ENCODE measurements around the gene STIMATE.
A peak's percentile ranks its signal among the peaks of the same experiment; 100 is the strongest.

STIMATE gene

DNA sequence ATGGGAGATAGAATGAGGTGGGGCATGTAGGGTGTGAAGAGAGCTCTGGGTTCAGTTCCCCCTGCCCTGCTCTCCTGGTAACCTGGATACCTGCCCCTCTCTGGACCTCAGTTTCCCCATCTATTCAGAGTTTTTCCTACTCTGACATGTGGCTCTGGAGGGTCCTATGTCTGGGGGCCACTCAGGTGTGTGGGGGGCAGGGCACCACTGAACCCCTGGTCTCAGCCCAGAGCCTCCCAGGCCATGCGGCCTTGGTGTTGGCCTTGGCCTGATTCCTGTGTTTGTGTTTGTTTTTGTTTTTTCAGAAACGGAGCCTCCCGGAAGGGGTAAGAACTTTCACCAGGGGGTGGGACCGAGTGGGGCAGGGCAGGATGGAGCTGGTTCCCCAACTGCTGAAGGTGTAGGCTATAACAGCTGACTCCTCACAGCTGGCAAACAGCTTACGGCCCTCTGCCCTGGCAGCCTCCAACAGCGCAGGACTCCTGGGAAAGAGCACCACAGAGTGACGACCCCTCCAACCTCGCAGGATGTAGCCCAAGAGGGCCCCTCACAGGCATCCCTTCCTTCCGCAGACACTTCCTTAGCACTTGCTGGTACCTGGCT, 101.9 kb downstream of the STIMATE start:
- Histone ChIP-seq H3K4me1 (ENCODE audit: control insufficient read depth, insufficient read depth, low read length) (peaks cover 16% of the 10 kb centered on the region), H3K36me3 (ENCODE audit: control insufficient read depth, insufficient read depth, low read length, severe bottlenecking) (no peaks in the 10 kb centered on the region), H3K27me3 (replicated peaks; ENCODE audit: control insufficient read depth, insufficient read depth, low read length) (peaks cover 4% of the 10 kb centered on the region), H3K9me3 (ENCODE audit: control insufficient read depth, low read length) (no peaks in the 10 kb centered on the region), H3K9ac (ENCODE audit: low read length) (no peak overlapping the region), H3K4me3 (ENCODE audit: low read length) (no peak overlapping the region)
- DNase-seq (ENCODE audit: low read depth), result no peak

DNA sequence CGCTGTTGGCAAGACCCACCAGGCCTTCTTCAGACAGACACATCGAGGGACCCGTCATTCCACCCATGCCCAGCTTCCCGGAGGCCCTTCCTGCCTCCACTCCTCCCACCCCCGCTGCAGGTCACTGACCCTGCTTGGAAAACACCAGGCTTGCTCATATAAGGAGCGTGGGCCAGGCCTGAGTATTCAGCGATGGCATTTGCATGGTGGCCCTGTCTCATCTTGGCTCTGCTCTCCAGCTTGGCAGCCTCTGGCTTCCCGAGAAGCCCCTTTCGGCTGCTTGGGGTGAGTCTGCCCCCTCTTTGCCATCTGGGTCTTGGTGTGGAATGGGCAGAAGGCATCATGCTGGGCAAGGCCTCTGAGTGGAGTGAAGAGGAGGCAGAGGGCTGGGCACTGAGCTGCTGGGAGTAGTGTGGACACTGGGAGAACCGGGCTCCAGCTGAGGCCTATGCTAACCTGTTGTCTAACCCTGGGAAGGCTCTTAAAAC, 102.7 kb downstream of the STIMATE start, which contains the start of gene ITIH3:
Gene ITIH3, plus strand, starts transcription at position 185 of the 488 bp plus-strand sequence. Its CDS starts 8 bp downstream, at position 193.
- H3K9me3 ChIP-seq (ENCODE audit: control insufficient read depth, low read length), result no peaks in the 10 kb centered on the region
- no peak within 1 kb of the TSS for H3K4me3 ChIP-seq (ENCODE audit: low read length)
- H3K4me1 ChIP-seq (ENCODE audit: control insufficient read depth, insufficient read depth, low read length), result peaks cover 8% of the 10 kb centered on the region
- no peak for DNase-seq (ENCODE audit: low read depth)
- H3K36me3 ChIP-seq (ENCODE audit: control insufficient read depth, insufficient read depth, low read length, severe bottlenecking), result peaks cover 3% of the 10 kb centered on the region
- no peak within 1 kb of the TSS for H3K9ac ChIP-seq (ENCODE audit: low read length)
- peaks cover 4% of the 10 kb centered on the region for H3K27me3 ChIP-seq (replicated peaks; ENCODE audit: control insufficient read depth, insufficient read depth, low read length)

DNA sequence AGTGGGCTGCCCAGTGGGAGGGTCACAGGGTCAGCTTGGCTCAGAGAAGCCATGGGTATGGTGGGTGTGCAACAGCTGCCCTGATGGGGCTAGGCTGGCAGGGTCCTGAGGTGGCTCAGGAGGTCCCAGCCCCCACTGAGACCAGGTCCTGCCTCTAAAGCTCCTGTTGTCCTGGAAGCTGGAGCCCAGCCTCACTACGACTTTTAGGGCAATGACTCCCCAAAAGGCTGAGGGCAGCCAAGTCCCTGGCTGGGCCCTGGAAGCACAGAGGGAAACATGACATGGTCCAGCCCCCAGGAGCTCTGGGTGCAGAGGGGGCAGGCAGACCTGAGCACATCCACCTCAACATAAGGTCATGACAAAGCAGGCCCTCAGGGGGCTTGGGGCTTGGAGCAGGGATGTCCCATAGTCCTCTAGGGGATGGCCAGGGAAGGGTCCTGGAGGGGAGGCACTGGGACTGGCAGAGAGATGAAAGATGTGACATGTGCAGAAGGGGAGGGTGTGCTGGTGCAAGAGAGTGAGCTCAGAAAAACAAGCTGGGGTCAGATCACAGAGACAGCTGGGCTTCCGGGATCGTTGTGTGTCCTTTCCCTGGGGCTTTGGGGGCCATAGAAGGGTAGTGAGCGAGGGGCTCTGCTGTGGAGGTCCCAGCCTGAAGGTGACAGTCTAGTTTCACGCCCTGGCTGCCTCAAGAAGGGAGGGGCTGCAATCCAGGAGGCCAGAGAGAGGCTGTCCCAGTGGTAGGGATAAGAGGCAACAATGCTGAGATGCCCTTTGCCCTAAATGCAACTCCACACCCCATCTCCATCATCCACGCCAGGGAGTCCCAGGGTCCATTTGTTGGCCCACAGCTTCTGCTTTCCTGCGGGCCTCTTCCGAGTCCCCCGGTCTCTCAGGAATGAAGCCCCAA, 103.4 kb downstream of the STIMATE start:
- peaks cover 5% of the 10 kb centered on the region for H3K4me1 ChIP-seq (ENCODE audit: control insufficient read depth, insufficient read depth, low read length)
- H3K9me3 ChIP-seq (ENCODE audit: control insufficient read depth, low read length), result no peaks in the 10 kb centered on the region
- H3K36me3 ChIP-seq (ENCODE audit: control insufficient read depth, insufficient read depth, low read length, severe bottlenecking), result peaks cover 3% of the 10 kb centered on the region
- H3K27me3 ChIP-seq (replicated peaks; ENCODE audit: control insufficient read depth, insufficient read depth, low read length), result peaks cover 4% of the 10 kb centered on the region
- H3K4me3 ChIP-seq (ENCODE audit: low read length), result no peak overlapping the region
- no peak for DNase-seq (ENCODE audit: low read depth)
- H3K9ac ChIP-seq (ENCODE audit: low read length), result no peak overlapping the region

DNA sequence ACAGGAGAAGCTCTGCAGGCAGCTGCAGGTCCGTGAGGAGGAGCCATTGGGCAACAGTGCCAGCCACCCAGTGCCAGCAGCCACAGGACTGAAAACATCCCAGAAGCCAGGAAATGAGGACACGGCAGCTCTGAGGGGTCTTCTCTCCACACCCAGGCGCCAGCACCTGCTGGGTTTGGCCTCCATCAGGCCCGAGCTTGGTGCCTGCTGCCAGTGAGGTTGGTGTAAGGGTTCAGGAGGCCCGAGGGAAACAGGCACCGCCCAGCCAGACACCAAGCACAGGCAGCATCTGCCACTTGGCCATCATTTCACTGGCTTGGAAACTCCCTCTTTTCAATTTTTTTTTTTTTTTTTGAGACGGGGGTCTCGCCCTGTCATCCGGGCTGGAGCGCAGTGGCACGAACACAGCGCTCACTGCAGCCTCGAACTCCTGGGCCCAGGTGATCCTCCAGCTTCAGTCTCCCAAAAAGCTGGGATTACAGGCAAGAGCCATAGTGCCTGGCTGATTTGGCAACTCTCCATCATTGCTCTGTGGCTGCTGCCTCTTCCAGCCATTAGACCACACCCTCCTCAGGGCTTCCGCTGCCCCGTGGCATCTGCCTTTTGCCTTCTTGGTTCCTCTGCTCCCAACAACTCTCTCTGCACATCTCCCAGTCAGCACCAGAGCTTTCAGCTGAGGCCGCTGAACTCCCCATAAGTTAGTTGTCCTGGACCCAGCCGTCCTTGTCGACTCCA, 104.2 kb downstream of the STIMATE start:
- peaks cover 3% of the 10 kb centered on the region for H3K36me3 ChIP-seq (ENCODE audit: control insufficient read depth, insufficient read depth, low read length, severe bottlenecking)
- H3K9ac ChIP-seq (ENCODE audit: low read length), result no peak overlapping the region
- no peaks in the 10 kb centered on the region for H3K9me3 ChIP-seq (ENCODE audit: control insufficient read depth, low read length)
- no peak for DNase-seq (ENCODE audit: low read depth)
- peaks cover 4% of the 10 kb centered on the region for H3K27me3 ChIP-seq (replicated peaks; ENCODE audit: control insufficient read depth, insufficient read depth, low read length)
- H3K4me1 ChIP-seq (ENCODE audit: control insufficient read depth, insufficient read depth, low read length), result no peaks in the 10 kb centered on the region
- H3K4me3 ChIP-seq (ENCODE audit: low read length), result no peak overlapping the region

DNA sequence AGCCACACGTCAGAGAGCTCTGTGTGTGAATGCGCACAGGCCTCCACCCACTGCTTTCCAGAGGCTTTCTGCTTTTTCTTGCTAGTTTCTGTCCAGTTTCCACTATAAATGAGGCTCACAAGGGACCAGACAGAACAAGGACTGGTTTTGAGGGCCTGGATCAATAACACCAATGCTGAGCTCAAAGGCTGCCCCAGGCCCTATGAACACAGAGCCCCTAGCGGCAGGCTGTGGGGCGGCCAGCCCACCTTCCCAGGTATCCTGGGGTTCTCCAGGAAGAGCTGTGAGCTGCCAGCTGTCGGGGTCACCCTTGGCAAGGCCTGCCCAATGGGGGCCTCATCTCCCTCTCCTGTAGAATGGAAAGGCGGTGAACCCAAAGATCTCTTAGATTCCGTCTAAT, 104.9 kb downstream of the STIMATE start:
- no peaks in the 10 kb centered on the region for H3K9me3 ChIP-seq (ENCODE audit: control insufficient read depth, low read length)
- no peak overlapping the region for H3K9ac ChIP-seq (ENCODE audit: low read length)
- no peak overlapping the region for H3K4me3 ChIP-seq (ENCODE audit: low read length)
- DNase-seq (ENCODE audit: low read depth), result no peak
- H3K27me3 ChIP-seq (replicated peaks; ENCODE audit: control insufficient read depth, insufficient read depth, low read length), result peaks cover 4% of the 10 kb centered on the region
- H3K36me3 ChIP-seq (ENCODE audit: control insufficient read depth, insufficient read depth, low read length, severe bottlenecking), result peaks cover 3% of the 10 kb centered on the region
- peaks cover 3% of the 10 kb centered on the region for H3K4me1 ChIP-seq (ENCODE audit: control insufficient read depth, insufficient read depth, low read length)

DNA sequence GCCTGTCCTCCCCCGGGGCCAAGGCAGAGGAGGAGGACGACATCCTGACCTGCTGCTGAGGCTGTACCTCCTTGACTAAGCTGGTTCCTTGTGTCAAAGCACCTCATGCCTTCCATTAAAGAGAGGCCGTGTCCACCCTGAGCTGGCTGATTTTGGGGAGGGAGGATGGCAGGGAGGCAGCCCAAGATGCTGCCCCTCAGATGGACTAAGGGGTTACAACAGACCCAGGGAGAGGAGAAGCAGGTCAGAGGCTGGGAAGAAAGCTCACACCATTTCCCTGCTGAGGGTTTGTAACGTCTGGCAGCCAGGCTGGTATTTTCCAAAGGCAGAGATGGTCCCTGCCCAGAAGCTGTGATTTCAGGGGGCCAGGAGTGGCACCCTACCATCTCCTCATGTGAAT, 105.4 kb downstream of the STIMATE start:
- Histone ChIP-seq H3K27me3 (replicated peaks; ENCODE audit: control insufficient read depth, insufficient read depth, low read length) (peaks cover 4% of the 10 kb centered on the region), H3K4me1 (ENCODE audit: control insufficient read depth, insufficient read depth, low read length) (peaks cover 6% of the 10 kb centered on the region), H3K9ac (ENCODE audit: low read length) (no peak overlapping the region), H3K36me3 (ENCODE audit: control insufficient read depth, insufficient read depth, low read length, severe bottlenecking) (peaks cover 3% of the 10 kb centered on the region), H3K9me3 (ENCODE audit: control insufficient read depth, low read length) (no peaks in the 10 kb centered on the region), H3K4me3 (ENCODE audit: low read length) (no peak overlapping the region)
- no peak for DNase-seq (ENCODE audit: low read depth)

DNA sequence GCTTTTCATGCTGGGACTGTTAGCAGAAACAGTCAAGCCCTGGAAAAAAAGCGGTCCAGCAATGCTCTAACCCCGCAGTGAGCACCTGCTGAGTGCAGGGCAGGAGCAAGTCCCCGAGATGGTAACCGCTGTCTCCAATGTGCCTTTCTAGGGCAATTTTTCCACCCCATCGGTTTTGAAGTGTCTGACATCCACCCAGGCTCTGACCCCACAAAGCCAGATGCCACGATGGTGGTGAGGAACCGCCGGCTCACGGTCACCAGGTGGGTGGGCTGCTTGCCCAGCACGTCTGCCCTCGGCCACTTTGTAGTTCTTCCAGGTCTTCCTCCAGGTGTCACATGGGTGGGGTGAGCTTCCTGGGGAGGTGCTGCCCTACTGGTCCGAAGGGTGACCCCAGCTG, 106.0 kb downstream of the STIMATE start:
- Histone ChIP-seq H3K9me3 (ENCODE audit: control insufficient read depth, low read length) (no peaks in the 10 kb centered on the region), H3K9ac (ENCODE audit: low read length) (no peak overlapping the region), H3K4me1 (ENCODE audit: control insufficient read depth, insufficient read depth, low read length) (peaks cover 6% of the 10 kb centered on the region), H3K4me3 (ENCODE audit: low read length) (no peak overlapping the region), H3K36me3 (ENCODE audit: control insufficient read depth, insufficient read depth, low read length, severe bottlenecking) (peaks cover 3% of the 10 kb centered on the region), H3K27me3 (replicated peaks; ENCODE audit: control insufficient read depth, insufficient read depth, low read length) (peaks cover under 1% of the 10 kb centered on the region)
- DNase-seq (ENCODE audit: low read depth), result no peak

DNA sequence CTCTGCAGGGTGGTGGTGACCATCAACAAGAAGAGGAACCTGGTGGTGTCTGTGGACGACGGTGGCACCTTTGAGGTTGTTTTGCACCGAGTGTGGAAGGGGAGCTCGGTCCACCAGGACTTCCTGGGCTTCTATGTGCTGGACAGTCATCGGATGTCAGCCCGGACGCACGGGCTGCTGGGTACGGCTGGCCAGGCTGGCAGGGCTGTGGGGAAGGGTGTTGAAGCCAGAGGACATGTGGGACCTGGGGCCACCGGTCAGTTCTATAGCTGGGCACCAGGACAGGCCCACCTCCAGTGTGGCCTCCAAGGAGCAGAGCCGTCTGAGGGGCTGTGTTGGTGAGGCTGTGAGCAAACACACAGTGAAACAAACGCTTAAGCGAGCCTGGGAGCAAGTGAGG, 106.6 kb downstream of the STIMATE start:
- Histone ChIP-seq H3K9ac (ENCODE audit: low read length) (no peak overlapping the region), H3K4me3 (ENCODE audit: low read length) (no peak overlapping the region), H3K9me3 (ENCODE audit: control insufficient read depth, low read length) (no peaks in the 10 kb centered on the region), H3K4me1 (ENCODE audit: control insufficient read depth, insufficient read depth, low read length) (peaks cover 6% of the 10 kb centered on the region), H3K36me3 (ENCODE audit: control insufficient read depth, insufficient read depth, low read length, severe bottlenecking) (peaks cover 3% of the 10 kb centered on the region), H3K27me3 (replicated peaks; ENCODE audit: control insufficient read depth, insufficient read depth, low read length) (no peaks in the 10 kb centered on the region)
- no peak for DNase-seq (ENCODE audit: low read depth)

DNA sequence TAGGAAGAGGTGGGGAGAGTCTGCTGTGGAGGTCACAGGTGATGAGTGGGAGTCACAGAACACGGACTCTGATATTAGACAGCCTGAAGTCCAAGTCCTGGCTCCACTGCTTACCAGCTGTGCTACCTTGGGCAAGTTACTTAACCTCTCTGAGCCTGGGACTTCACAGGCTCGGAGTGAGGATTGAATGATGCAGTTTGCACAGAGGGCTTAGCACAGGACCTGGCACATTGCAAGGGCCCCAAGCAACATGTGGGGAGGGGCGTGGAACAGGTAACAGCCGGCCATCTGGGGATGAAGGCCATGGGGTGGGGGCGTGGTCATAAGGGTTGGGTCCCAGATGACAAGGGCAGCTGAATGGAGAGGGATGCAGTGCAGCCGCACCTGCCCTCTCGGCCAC, 107.0 kb downstream of the STIMATE start:
- H3K36me3 ChIP-seq (ENCODE audit: control insufficient read depth, insufficient read depth, low read length, severe bottlenecking), result peaks cover 3% of the 10 kb centered on the region
- peaks cover 2% of the 10 kb centered on the region for H3K27me3 ChIP-seq (replicated peaks; ENCODE audit: control insufficient read depth, insufficient read depth, low read length)
- H3K9ac ChIP-seq (ENCODE audit: low read length), result no peak overlapping the region
- no peaks in the 10 kb centered on the region for H3K9me3 ChIP-seq (ENCODE audit: control insufficient read depth, low read length)
- peaks cover 6% of the 10 kb centered on the region for H3K4me1 ChIP-seq (ENCODE audit: control insufficient read depth, insufficient read depth, low read length)
- no peak for DNase-seq (ENCODE audit: low read depth)
- peak overlapping the region; percentile 8 for H3K4me3 ChIP-seq (ENCODE audit: low read length)

DNA sequence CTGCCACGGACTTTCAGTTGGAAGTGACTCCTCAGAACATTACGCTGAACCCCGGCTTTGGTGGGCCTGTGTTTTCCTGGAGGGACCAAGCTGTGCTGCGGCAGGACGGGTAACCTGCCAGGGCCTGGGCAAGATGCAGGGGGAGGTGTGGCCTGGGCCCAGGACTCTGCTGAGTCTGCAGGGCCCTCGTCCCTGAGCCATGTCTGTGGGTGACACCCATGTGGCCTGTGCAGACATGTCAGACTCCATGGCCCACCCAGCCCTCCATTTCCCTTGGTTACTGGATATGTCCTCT, 107.7 kb downstream of the STIMATE start:
- Histone ChIP-seq H3K9ac (ENCODE audit: low read length) (peak overlapping the region; percentile 78), H3K4me3 (ENCODE audit: low read length) (peak overlapping the region; percentile 73), H3K27me3 (replicated peaks; ENCODE audit: control insufficient read depth, insufficient read depth, low read length) (peaks cover 8% of the 10 kb centered on the region), H3K9me3 (ENCODE audit: control insufficient read depth, low read length) (no peaks in the 10 kb centered on the region), H3K36me3 (ENCODE audit: control insufficient read depth, insufficient read depth, low read length, severe bottlenecking) (peaks cover 3% of the 10 kb centered on the region), H3K4me1 (ENCODE audit: control insufficient read depth, insufficient read depth, low read length) (peaks cover 6% of the 10 kb centered on the region)
- DNase-seq (ENCODE audit: low read depth), result no peak
